GM04504 (cell line): ENCODE measurements around the gene THOC2.
A peak's percentile ranks its signal among the peaks of the same experiment; 100 is the strongest.
"Not testable (repeated sequence)": the region's sequence is repeated elsewhere in the genome, so short reads cannot be mapped to it uniquely, and the experiment has no call there.

ENCODE experiments used
- DNase-seq: peaks from one replicate; pipeline ENCODE4 v3.0.0-alpha.2; 2012; ENCODE audit warnings: low read depth

The THOC2 gene, protein sequence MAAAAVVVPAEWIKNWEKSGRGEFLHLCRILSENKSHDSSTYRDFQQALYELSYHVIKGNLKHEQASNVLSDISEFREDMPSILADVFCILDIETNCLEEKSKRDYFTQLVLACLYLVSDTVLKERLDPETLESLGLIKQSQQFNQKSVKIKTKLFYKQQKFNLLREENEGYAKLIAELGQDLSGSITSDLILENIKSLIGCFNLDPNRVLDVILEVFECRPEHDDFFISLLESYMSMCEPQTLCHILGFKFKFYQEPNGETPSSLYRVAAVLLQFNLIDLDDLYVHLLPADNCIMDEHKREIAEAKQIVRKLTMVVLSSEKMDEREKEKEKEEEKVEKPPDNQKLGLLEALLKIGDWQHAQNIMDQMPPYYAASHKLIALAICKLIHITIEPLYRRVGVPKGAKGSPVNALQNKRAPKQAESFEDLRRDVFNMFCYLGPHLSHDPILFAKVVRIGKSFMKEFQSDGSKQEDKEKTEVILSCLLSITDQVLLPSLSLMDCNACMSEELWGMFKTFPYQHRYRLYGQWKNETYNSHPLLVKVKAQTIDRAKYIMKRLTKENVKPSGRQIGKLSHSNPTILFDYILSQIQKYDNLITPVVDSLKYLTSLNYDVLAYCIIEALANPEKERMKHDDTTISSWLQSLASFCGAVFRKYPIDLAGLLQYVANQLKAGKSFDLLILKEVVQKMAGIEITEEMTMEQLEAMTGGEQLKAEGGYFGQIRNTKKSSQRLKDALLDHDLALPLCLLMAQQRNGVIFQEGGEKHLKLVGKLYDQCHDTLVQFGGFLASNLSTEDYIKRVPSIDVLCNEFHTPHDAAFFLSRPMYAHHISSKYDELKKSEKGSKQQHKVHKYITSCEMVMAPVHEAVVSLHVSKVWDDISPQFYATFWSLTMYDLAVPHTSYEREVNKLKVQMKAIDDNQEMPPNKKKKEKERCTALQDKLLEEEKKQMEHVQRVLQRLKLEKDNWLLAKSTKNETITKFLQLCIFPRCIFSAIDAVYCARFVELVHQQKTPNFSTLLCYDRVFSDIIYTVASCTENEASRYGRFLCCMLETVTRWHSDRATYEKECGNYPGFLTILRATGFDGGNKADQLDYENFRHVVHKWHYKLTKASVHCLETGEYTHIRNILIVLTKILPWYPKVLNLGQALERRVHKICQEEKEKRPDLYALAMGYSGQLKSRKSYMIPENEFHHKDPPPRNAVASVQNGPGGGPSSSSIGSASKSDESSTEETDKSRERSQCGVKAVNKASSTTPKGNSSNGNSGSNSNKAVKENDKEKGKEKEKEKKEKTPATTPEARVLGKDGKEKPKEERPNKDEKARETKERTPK (N-terminal part only)

GRCh38 chrX:123732670-123733363 is at the start of gene THOC2:
THOC2 (minus strand) TSS chrX:123733052; CDS start chrX:123733022, 30 bp downstream.
- peak; percentile 66 for DNase-seq

DNA sequence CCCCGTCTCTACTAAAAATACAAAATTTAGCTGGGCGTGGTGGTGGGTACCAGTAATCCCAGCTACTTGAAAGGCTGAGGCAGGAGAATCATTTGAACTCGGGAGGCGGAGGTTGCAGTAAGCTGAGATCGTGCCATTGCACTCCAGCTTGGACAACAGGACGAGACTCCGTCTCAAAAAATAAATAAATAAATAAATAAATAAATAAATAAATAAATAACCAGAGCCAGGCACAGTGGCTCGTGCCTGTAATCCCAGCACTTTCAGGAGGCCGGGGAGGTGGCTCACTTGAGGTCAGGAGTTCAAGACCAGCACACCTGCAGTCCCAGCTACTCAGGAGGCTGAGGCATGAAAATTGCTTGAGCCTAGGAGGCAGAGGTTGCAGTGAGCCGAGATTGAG is 48.9 kb upstream of the THOC2 start:
- not testable (repeated sequence) for DNase-seq

GRCh38 chrX:123779908-123780396 is 47.1 kb upstream of the THOC2 start:
- no peak for DNase-seq

- no peak for DNase-seq
Observed at GRCh38 chrX:123773258-123773988, 40.6 kb upstream of the THOC2 start.

GRCh38 chrX:123771449-123772064 is 38.7 kb upstream of the THOC2 start:
- DNase-seq = no peak

DNA sequence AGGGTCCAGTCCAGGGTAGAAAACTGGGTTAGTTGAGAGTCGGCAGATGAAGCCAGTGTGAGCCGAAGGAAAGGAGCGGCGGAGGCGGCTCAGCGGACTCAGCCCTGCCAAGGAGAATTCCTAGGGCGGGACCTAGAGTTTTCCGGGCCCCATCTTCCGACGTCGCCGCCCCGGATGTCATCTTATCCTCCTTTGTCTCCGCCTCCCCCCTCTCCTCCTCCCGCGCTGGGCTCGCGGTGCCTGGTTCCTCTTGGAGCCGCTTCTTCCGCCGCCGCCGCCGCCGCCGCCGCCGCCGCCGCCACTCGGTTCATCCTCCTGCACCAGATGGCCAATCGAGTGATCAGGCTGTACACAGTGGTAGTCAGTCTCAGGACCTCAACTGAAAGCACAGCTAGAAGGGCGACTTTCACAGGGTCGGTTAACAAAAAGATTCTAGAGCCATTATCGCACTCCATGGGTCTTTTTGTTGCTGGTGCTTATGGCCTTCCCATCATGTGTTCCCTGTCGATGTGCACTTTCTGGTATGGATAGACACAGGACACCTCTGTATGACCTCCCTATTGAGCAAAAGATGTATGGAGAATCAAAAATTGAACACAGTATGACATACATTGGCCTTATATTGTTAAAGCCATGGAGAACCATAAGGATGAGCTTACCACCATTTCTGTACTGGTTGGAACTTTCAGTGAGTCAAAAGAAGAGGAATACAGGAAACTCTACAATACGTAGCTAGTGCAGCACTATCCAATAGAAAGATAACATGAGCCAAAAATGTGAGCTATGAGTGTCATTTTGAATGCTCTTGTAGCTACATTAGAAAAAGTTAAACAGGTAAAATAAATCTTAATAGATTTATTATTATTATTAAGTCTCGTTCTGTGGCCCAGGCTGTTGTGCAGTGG is 32.4 kb upstream of the THOC2 start:
- peak; percentile 69 for DNase-seq

GRCh38 chrX:123759849-123760248 is 27.0 kb upstream of the THOC2 start:
- DNase-seq = not testable (repeated sequence)

DNA sequence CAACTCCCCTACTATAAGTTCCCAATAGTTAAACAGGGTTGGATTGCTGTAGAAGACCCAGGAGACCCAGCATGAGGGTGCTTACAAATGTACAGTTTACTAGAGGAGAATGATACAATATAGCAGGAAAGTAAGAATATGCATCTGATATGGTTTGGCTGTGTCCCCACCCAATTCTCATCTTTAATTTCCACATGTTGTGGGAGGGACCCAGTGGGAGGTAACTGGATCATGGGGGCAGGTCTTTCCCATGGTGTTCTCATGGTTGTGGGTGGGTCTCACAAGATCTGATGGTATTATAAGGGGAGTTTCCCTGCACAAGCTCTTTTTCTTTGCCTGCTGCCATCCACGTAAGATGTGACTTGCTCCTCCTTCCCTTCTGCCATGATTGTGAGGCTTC is 24.9 kb upstream of the THOC2 start:
- not testable (repeated sequence) for DNase-seq

- no peak for DNase-seq
Observed at GRCh38 chrX:123756320-123756719, 23.5 kb upstream of the THOC2 start.

GRCh38 chrX:123755107-123755506 is 22.3 kb upstream of the THOC2 start:
- DNase-seq = no peak

GRCh38 chrX:123753656-123754350 is 21.0 kb upstream of the THOC2 start:
- no peak for DNase-seq

- no peak for DNase-seq
Observed at GRCh38 chrX:123749643-123750042, 16.8 kb upstream of the THOC2 start.

- no peak for DNase-seq
Observed at GRCh38 chrX:123745511-123745910, 12.7 kb upstream of the THOC2 start.

GRCh38 chrX:123743312-123743711 is 10.5 kb upstream of the THOC2 start:
- DNase-seq = no peak

DNA sequence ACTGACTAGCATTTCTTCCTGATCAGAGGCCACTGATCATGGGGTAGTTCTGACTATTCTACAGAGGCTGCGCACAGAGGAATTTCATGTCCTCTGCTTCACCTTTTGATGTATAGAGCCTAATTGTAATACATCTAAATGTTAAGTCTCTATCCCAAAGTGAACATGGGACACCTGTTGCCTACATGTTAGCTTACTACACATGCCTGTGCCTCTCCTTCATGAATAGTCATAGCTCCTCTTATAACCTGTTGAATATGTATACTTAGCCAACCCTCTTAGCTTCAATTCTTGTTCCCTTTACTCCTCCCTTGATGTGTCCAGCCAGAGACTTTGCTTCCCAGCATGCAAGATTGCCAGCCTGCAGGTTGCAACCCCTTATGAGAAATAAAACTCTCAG is 9.6 kb upstream of the THOC2 start:
- no peak for DNase-seq

GRCh38 chrX:123740536-123740935 is 7.7 kb upstream of the THOC2 start:
- DNase-seq = no peak

DNA sequence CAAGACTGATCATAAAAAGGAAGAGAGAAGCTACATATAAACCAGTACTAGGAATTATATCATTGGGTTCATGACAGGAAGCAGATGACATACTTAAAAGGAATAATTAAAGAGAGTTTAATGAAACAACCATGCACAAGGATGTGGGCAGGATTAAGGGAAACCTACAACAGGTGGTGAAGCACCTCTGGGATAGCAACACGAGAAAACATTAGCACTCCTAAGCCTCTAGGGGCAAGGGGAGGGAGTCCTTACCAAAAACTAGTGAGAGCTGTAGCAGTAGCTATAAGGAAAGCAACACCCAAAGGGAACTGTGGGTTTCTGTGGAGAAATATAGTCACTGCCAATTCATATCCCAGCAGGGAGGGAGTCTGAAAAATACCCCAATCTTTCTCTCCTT is 7.2 kb upstream of the THOC2 start:
- DNase-seq = no peak

DNA sequence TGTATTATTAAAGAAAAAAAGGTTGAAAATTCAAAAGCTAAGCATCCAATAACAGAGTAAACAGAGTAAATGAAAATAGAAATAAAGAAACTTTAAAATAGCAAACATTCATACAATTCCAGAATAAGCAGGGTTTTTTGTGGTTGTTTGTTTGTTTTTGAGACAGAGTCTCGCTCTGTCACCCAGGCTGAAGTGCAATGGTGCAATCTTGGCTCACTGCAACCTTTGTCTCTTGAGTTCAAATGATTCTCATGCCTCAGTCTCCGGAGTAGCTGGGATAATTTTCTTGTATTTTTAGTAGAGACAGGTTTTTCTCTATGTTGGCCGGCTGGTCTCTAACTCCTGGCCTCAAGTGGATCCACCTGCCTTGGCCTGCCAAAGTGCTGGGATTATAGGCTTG is 6.6 kb upstream of the THOC2 start:
- no peak for DNase-seq
